Measurements from ENCODE around the gene LDHAL6A.

LDHAL6A gene

DNA sequence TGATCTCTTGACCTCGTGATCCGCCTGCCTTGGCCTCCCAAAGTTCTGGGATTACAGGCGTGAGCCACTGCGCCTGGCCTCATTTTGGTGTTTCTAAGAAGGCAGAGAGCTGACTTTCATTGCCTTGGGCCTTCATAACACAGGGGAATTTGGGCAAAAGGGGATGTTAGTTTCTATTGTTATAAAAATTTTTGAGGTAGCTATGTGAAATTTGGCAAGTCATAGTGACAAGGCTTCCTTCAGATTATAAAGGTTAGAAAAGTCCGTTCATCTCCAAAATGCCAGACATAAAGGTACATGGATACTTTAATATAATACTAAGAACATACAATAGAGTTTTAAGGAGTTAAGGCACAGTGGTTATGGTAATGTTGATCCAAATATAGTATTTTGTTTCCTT lies 26.3 kb upstream of the LDHAL6A start:
- no peak for DNase-seq (ENCODE audit: low read depth)
- H3K4me3 ChIP-seq (ENCODE audit: low read depth, low read length) = no peak overlapping the region
- TF ChIP-seq, protein P1, sequence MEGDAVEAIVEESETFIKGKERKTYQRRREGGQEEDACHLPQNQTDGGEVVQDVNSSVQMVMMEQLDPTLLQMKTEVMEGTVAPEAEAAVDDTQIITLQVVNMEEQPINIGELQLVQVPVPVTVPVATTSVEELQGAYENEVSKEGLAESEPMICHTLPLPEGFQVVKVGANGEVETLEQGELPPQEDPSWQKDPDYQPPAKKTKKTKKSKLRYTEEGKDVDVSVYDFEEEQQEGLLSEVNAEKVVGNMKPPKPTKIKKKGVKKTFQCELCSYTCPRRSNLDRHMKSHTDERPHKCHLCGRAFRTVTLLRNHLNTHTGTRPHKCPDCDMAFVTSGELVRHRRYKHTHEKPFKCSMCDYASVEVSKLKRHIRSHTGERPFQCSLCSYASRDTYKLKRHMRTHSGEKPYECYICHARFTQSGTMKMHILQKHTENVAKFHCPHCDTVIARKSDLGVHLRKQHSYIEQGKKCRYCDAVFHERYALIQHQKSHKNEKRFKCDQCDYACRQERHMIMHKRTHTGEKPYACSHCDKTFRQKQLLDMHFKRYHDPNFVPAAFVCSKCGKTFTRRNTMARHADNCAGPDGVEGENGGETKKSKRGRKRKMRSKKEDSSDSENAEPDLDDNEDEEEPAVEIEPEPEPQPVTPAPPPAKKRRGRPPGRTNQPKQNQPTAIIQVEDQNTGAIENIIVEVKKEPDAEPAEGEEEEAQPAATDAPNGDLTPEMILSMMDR (IDR thresholded peaks at IDR 0.05; ENCODE audit: insufficient read depth, low read depth, low read length, missing control alignments) = no peak

GRCh38 chr11:18438691-18439090 lies 17.0 kb upstream of the LDHAL6A start:
- DNase-seq (ENCODE audit: low read depth) = no peak
- TF ChIP-seq, protein P1 (IDR thresholded peaks at IDR 0.05; ENCODE audit: insufficient read depth, low read depth, low read length, missing control alignments) = no peak
- no peak overlapping the region for H3K4me3 ChIP-seq (ENCODE audit: low read depth, low read length)

DNA sequence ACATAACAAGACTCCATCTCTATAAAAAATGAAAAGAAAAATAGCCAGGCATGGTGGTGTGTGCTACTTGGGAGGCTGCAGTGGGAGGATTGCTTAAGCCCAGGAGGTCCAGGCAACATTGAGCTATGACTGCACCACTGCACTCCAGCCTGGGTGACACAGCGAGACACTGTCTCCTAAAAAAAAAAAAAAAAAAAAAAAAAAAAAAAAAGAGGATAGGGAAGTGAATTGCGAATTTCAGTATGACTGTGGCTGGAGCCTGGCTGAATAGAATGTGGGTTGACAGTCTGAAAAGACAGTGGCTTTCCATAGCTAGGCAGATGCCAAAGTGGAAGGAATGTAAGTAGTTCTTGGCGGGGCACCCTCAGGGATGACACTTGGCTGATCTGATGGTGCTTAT lies 6.4 kb upstream of the LDHAL6A start:
- no peak overlapping the region for H3K4me3 ChIP-seq (ENCODE audit: low read depth, low read length)
- TF ChIP-seq, protein P1 (IDR thresholded peaks at IDR 0.05; ENCODE audit: insufficient read depth, low read depth, low read length, missing control alignments) = no peak
- DNase-seq (ENCODE audit: low read depth) = no peak

GRCh38 chr11:18452927-18453326 lies 2.7 kb upstream of the LDHAL6A start:
- TF ChIP-seq, protein P1 (IDR thresholded peaks at IDR 0.05; ENCODE audit: insufficient read depth, low read depth, low read length, missing control alignments) = no peak
- H3K4me3 ChIP-seq (ENCODE audit: low read depth, low read length) = no peak overlapping the region
- no peak for DNase-seq (ENCODE audit: low read depth)

GRCh38 chr11:18457450-18457849 lies 1.8 kb downstream of the LDHAL6A start:
- no peak for DNase-seq (ENCODE audit: low read depth)
- TF ChIP-seq, protein P1 (IDR thresholded peaks at IDR 0.05; ENCODE audit: insufficient read depth, low read depth, low read length, missing control alignments) = no peak
- H3K4me3 ChIP-seq (ENCODE audit: low read depth, low read length) = no peak overlapping the region

- TF ChIP-seq, protein P1 (IDR thresholded peaks at IDR 0.05; ENCODE audit: insufficient read depth, low read depth, low read length, missing control alignments) = no peak
- DNase-seq (ENCODE audit: low read depth) = no peak
- H3K4me3 ChIP-seq (ENCODE audit: low read depth, low read length) = no peak overlapping the region
These were observed 4.0 kb downstream of the LDHAL6A start for GRCh38 chr11:18459634-18460033.

GRCh38 chr11:18461909-18462308 lies 6.3 kb downstream of the LDHAL6A start:
- H3K4me3 ChIP-seq (ENCODE audit: low read depth, low read length) = no peak overlapping the region
- TF ChIP-seq, protein P1 (IDR thresholded peaks at IDR 0.05; ENCODE audit: insufficient read depth, low read depth, low read length, missing control alignments) = no peak
- no peak for DNase-seq (ENCODE audit: low read depth)
